A673 (cell line): ENCODE results near the gene NR0B2.

Source experiments
- CTCF ChIP-seq: fragments of 300-800, 200-600 bp; sonication (generic); conservative IDR thresholded peaks from 2 replicates; pipeline ENCODE4 v1.5.1; 2017; ENCODE audit warnings: low read depth, mild to moderate bottlenecking, antibody characterized with exemption, low read length, moderate library complexity, mixed read lengths
- EZH2 ChIP-seq: fragments of 200-600 bp; sonication (generic); IDR thresholded peaks from 2 replicates; pipeline ENCODE4 v1.6.1; 2017; ENCODE audit warnings: borderline replicate concordance, low read depth, mild to moderate bottlenecking, mixed read lengths, antibody characterized with exemption, low read length; ENCODE audit not compliant: poor library complexity, severe bottlenecking

- TF ChIP-seq CTCF (no peak), EZH2 (no peak)
Observed at GRCh38 chr1:26921126-26921539, 7.4 kb upstream of the NR0B2 start.
